Hepatocyte (in vitro differentiated cells): ENCODE measurements around the gene SLC27A2. TPM values are rescaled to one million over a fixed set of nuclear protein-coding genes. Genes with fewer than 3 reads are reported as not detected.

Experiments
- DNase-seq: peaks from one replicate; pipeline ENCODE4 v3.0.0-alpha.2; 2016; ENCODE audit warnings: low spot score
- H2AFZ ChIP-seq: fragments of 200-600 bp; sonication (generic); 2 replicates; pipeline ENCODE4 v1.6.0; 2016; ENCODE audit warnings: antibody characterized with exemption, mild to moderate bottlenecking
- H3K27ac ChIP-seq: fragments of 200-600 bp; sonication (generic); 2 replicates; pipeline ENCODE4 v1.5.1; 2016; ENCODE audit warnings: mild to moderate bottlenecking
- H3K27me3 ChIP-seq: fragments of 200-600 bp; sonication (generic); 2 replicates; pipeline ENCODE4 v1.6.1; 2016
- H3K36me3 ChIP-seq: fragments of 200-600 bp; sonication (generic); replicated peaks from 2 replicates; pipeline ENCODE4 v1.5.1; 2016; ENCODE audit warnings: low read depth; ENCODE audit not compliant: insufficient read depth
- H3K4me1 ChIP-seq: fragments of 200-600 bp; sonication (generic); 2 replicates; pipeline ENCODE4 v1.5.1; 2016; ENCODE audit warnings: mild to moderate bottlenecking, moderate library complexity; ENCODE audit not compliant: insufficient read depth
- H3K4me2 ChIP-seq: fragments of 200-600 bp; sonication (generic); 2 replicates; pipeline ENCODE4 v1.6.0; 2016
- H3K4me3 ChIP-seq: fragments of 200-600 bp; sonication (generic); 2 replicates; pipeline ENCODE4 v1.5.1; 2016; ENCODE audit warnings: mild to moderate bottlenecking
- H3K79me2 ChIP-seq: fragments of 200-600 bp; sonication (generic); 2 replicates; pipeline ENCODE4 v1.6.0; 2017; ENCODE audit warnings: mild to moderate bottlenecking
- H3K9me2 ChIP-seq: fragments of 200-600 bp; sonication (generic); replicated peaks from 2 replicates; pipeline ENCODE4 v1.6.0; 2017; ENCODE audit warnings: mild to moderate bottlenecking; ENCODE audit not compliant: insufficient read depth
- H3K9me3 ChIP-seq: fragments of 200-600 bp; sonication (generic); 2 replicates; pipeline ENCODE4 v1.5.1; 2016; ENCODE audit warnings: low read depth, mild to moderate bottlenecking
- H4K20me1 ChIP-seq: fragments of 200-600 bp; sonication (generic); 2 replicates; pipeline ENCODE4 v1.6.0; 2016; ENCODE audit warnings: mild to moderate bottlenecking; ENCODE audit not compliant: insufficient read depth, poor library complexity, severe bottlenecking
- CTCF ChIP-seq: fragments of 200-600 bp; sonication (generic); IDR thresholded peaks from 2 replicates; pipeline ENCODE4 v1.5.1; 2016; ENCODE audit warnings: antibody characterized with exemption, mild to moderate bottlenecking; ENCODE audit not compliant: poor library complexity
- EZH2 ChIP-seq: fragments of 200-600 bp; sonication (generic); IDR thresholded peaks from 2 replicates; pipeline ENCODE4 v1.6.1; 2016; ENCODE audit warnings: antibody characterized with exemption, mild to moderate bottlenecking, borderline replicate concordance
- EZH2phosphoT487 ChIP-seq: fragments of 200-600 bp; sonication (generic); IDR thresholded peaks from one replicate; pipeline ENCODE4 v1.6.1; 2018; ENCODE audit warnings: antibody characterized with exemption, mild to moderate bottlenecking, low read depth, moderate library complexity; ENCODE audit not compliant: unreplicated experiment, severe bottlenecking
- WGBS: methylation state at CpG from one replicate; pipeline ENCODE4 v1.1.6; 2016; ENCODE audit warnings: low lambda C conversion rate; ENCODE audit errors: missing lambda C conversion rate; 5-methylcytosine and 5-hydroxymethylcytosine counted together
- polyA plus RNA-seq: library from polyadenylated mRNA; unstranded; fragments of >200 nt; fragmentation: Nextera tagmentation; extraction: Ambion mirVana; gene quantifications from 2 replicates; pipeline ENCODE4 v1.2.1, GENCODE V29; 2016
- total RNA-seq: library from RNA; depleted of rRNA; stranded (reverse); fragments of >200 nt; gene quantifications from 2 replicates; pipeline ENCODE4 v1.2.3, GENCODE V29; 2014

The SLC27A2 gene
- total and polyA plus RNA-seq, 2 experiments from 2014 or later = 24.8 to 41.3 TPM

DNA sequence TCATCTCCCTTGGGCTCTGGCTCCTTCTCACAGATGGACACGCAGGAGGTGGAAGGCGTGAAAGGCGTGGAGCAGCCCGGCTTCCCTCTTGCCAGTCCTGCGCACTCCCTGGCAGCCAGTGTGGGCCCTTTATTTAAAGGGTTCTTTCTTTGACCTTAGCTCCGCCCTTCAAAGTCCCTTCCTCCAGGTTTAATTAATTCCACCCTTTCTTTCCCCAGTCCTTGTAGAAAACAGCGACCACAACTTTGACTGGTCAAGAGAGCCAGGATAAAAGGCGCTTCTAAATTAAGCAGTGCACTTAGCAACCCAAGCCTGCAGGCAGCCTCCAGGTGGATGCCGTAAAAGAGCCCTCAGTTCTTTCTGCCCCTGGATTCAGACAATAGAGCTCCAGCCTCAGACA lies 83.6 kb downstream of the SLC27A2 start, which contains the start of gene HDC:
TSS of gene HDC (minus strand) at position 107 of the 400 bp plus-strand sequence. CDS start at position 4, 103 bp downstream.
- 71% methylated on average over 9 of the region's 9 CpGs for WGBS
- no peaks in the 10 kb centered on the region for H3K9me2 ChIP-seq
- H3K27ac ChIP-seq = no peak within 1 kb of the TSS
- no peaks in the 10 kb centered on the region for H4K20me1 ChIP-seq
- TF ChIP-seq EZH2 (no peak), EZH2phosphoT487 (no peak), CTCF (no peak)
- H3K27me3 ChIP-seq = no peaks in the 10 kb centered on the region
- H3K4me3 ChIP-seq = no peak within 1 kb of the TSS
- H3K9me3 ChIP-seq = no peaks in the 10 kb centered on the region
- H3K4me1 ChIP-seq = no peaks in the 10 kb centered on the region
- no peak within 1 kb of the TSS for H2AFZ ChIP-seq
- H3K36me3 ChIP-seq = no peaks in the 10 kb centered on the region
- no peaks in the 10 kb centered on the region for H3K79me2 ChIP-seq
- no peak within 1 kb of the TSS for H3K4me2 ChIP-seq
- no peak for DNase-seq

- Histone ChIP-seq H3K27ac (no peak overlapping the region), H3K9me2 (no peaks in the 10 kb centered on the region), H3K4me2 (no peak overlapping the region), H3K79me2 (no peaks in the 10 kb centered on the region), H2AFZ (no peak overlapping the region), H3K4me1 (no peaks in the 10 kb centered on the region), H3K9me3 (no peaks in the 10 kb centered on the region), H3K27me3 (no peaks in the 10 kb centered on the region), H4K20me1 (no peaks in the 10 kb centered on the region), H3K36me3 (no peaks in the 10 kb centered on the region), H3K4me3 (no peak overlapping the region)
- 70% methylated on average over 2 of the region's 2 CpGs for WGBS
- TF ChIP-seq CTCF (no peak), EZH2 (no peak), EZH2phosphoT487 (no peak)
- DNase-seq = no peak
Observed at GRCh38 chr15:50267577-50267976, 85.6 kb downstream of the SLC27A2 start.

- Histone ChIP-seq H3K4me2 (no peak overlapping the region), H3K4me3 (no peak overlapping the region), H3K27me3 (no peaks in the 10 kb centered on the region), H3K4me1 (no peaks in the 10 kb centered on the region), H3K9me3 (no peaks in the 10 kb centered on the region), H2AFZ (no peak overlapping the region), H3K9me2 (no peaks in the 10 kb centered on the region), H4K20me1 (no peaks in the 10 kb centered on the region), H3K36me3 (no peaks in the 10 kb centered on the region), H3K79me2 (no peaks in the 10 kb centered on the region), H3K27ac (no peak overlapping the region)
- TF ChIP-seq EZH2phosphoT487 = no peak
- no peak for TF ChIP-seq CTCF
- no peak for TF ChIP-seq EZH2
- WGBS = 43% methylated on average over 2 of the region's 2 CpGs
- no peak for DNase-seq
Observed at GRCh38 chr15:50275091-50275490, 93.1 kb downstream of the SLC27A2 start.

DNA sequence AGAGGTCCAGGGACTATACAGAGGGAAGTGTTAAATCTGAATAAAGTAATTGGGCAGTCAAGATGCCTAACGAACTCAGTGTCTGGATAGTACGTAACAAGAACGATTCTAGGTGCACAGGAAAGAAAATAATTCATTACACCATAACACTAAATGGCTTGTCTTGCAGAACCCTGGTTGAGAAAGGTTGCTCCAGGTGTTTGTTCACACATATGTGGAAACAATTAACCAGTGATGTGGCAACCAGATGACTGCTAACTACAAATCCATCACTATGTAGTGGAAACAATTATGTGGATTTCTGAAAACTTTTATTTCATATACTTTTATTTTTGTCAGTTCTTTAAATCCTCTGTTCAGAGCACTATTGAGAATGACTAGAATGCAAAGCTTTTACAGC lies 93.9 kb downstream of the SLC27A2 start:
- no peak overlapping the region for H3K4me3 ChIP-seq
- no peaks in the 10 kb centered on the region for H4K20me1 ChIP-seq
- no peaks in the 10 kb centered on the region for H3K27me3 ChIP-seq
- no peak overlapping the region for H3K27ac ChIP-seq
- H3K4me2 ChIP-seq = no peak overlapping the region
- no peaks in the 10 kb centered on the region for H3K9me2 ChIP-seq
- H3K36me3 ChIP-seq = no peaks in the 10 kb centered on the region
- DNase-seq = no peak
- H3K9me3 ChIP-seq = no peaks in the 10 kb centered on the region
- no peaks in the 10 kb centered on the region for H3K79me2 ChIP-seq
- no peak for TF ChIP-seq CTCF
- TF ChIP-seq EZH2 = no peak
- no peak for TF ChIP-seq EZH2phosphoT487
- 96% methylated on average over 3 of the region's 3 CpGs for whole genome bisulfite sequencing
- H2AFZ ChIP-seq = no peak overlapping the region
- H3K4me1 ChIP-seq = no peaks in the 10 kb centered on the region
